ENCODE measurements around the gene ATP9A.
"Not testable (repeated sequence)": the region's sequence is repeated elsewhere in the genome, so short reads cannot be mapped to it uniquely, and the experiment has no call there.

The ATP9A gene

DNA sequence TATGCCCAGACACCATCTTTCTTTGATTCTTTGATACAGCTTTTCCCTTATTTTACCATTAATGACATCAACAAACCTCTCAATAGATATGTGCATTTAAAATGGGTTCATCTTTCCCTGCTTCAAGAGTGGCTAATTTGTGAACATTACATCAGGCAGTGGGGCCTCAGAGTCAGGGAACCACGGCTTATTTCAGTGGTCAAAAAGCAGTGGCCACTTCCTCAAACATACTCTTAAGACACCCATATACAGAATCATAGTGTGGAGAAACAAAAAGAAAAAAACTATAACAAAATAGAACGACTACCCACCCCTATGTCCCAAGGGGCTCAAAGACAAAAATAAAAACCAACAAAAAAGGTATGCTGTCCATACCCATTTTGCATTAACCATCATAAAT lies 21.2 kb upstream of the ATP9A start:
- H3K36me3 ChIP-seq (ENCODE audit: insufficient read depth, low read length): no peaks in the 10 kb centered on the region
- H3F3A ChIP-seq (ENCODE audit: insufficient read depth, low read length): no peaks in the 10 kb centered on the region
- no peaks in the 10 kb centered on the region for H3K4me1 ChIP-seq (ENCODE audit: insufficient read depth, low read length, severe bottlenecking)
- H3K27ac ChIP-seq (ENCODE audit: low read depth, low read length, poor library complexity, severe bottlenecking): no peak overlapping the region
- no peak overlapping the region for H2AFZ ChIP-seq (ENCODE audit: low read length)
- no peak overlapping the region for H3K4me2 ChIP-seq (ENCODE audit: low read length)
- no peak overlapping the region for H3K4me3 ChIP-seq (ENCODE audit: low read depth, low read length, poor library complexity, severe bottlenecking)
- H3K9ac ChIP-seq (ENCODE audit: low read length): no peak overlapping the region
- H4K20me1 ChIP-seq (ENCODE audit: insufficient read depth, low read length): no peaks in the 10 kb centered on the region
- no peaks in the 10 kb centered on the region; the same call in 1 of the 2 replicates for H3K27me3 ChIP-seq (ENCODE audit: insufficient read depth, low read length)
- no peaks in the 10 kb centered on the region for H3K79me2 ChIP-seq (ENCODE audit: insufficient read depth, low read length)
- no peaks in the 10 kb centered on the region for H3K9me2 ChIP-seq (ENCODE audit: low read depth, low read length)
- TF ChIP-seq EZH2 (IDR thresholded peaks at IDR 0.05; ENCODE audit: borderline replicate concordance, low read length): no peak
- TF ChIP-seq, protein P1, sequence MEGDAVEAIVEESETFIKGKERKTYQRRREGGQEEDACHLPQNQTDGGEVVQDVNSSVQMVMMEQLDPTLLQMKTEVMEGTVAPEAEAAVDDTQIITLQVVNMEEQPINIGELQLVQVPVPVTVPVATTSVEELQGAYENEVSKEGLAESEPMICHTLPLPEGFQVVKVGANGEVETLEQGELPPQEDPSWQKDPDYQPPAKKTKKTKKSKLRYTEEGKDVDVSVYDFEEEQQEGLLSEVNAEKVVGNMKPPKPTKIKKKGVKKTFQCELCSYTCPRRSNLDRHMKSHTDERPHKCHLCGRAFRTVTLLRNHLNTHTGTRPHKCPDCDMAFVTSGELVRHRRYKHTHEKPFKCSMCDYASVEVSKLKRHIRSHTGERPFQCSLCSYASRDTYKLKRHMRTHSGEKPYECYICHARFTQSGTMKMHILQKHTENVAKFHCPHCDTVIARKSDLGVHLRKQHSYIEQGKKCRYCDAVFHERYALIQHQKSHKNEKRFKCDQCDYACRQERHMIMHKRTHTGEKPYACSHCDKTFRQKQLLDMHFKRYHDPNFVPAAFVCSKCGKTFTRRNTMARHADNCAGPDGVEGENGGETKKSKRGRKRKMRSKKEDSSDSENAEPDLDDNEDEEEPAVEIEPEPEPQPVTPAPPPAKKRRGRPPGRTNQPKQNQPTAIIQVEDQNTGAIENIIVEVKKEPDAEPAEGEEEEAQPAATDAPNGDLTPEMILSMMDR (IDR thresholded peaks at IDR 0.05; ENCODE audit: low read length): no peak
- no peaks in the 10 kb centered on the region for H3K9me3 ChIP-seq (ENCODE audit: low read length)

DNA sequence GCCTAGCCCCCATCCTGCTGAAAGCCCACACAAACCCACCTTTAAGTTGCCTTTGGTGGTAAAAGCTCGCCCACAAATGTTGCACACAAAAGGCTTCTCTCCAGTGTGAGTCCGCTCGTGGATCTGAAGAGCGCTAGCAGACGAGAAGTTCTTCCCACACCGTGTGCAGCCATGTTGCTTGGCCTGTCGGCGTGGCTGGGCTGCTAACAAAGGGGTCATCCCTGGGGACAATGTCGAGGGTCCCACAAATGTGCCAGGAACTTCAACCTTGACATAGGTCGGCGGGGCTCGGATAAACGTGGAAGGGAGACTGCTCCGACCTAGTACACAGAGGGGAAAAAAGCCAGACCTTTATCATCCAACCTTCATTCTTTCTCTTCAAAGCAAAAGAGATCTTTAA lies 20.6 kb upstream of the ATP9A start:
- Histone ChIP-seq H3F3A (ENCODE audit: insufficient read depth, low read length) (no peaks in the 10 kb centered on the region), H3K9me2 (ENCODE audit: low read depth, low read length) (no peaks in the 10 kb centered on the region), H3K4me2 (ENCODE audit: low read length) (no peak overlapping the region), H3K27me3 (ENCODE audit: insufficient read depth, low read length) (no peaks in the 10 kb centered on the region; the same call in 1 of the 2 replicates), H3K9ac (ENCODE audit: low read length) (no peak overlapping the region), H3K4me1 (ENCODE audit: insufficient read depth, low read length, severe bottlenecking) (no peaks in the 10 kb centered on the region), H2AFZ (ENCODE audit: low read length) (no peak overlapping the region), H3K79me2 (ENCODE audit: insufficient read depth, low read length) (no peaks in the 10 kb centered on the region), H3K36me3 (ENCODE audit: insufficient read depth, low read length) (no peaks in the 10 kb centered on the region), H3K27ac (ENCODE audit: low read depth, low read length, poor library complexity, severe bottlenecking) (no peak overlapping the region), H4K20me1 (ENCODE audit: insufficient read depth, low read length) (no peaks in the 10 kb centered on the region), H3K4me3 (ENCODE audit: low read depth, low read length, poor library complexity, severe bottlenecking) (no peak overlapping the region), H3K9me3 (ENCODE audit: low read length) (no peaks in the 10 kb centered on the region)
- TF ChIP-seq, protein P1 (IDR thresholded peaks at IDR 0.05; ENCODE audit: low read length): no peak
- TF ChIP-seq EZH2 (IDR thresholded peaks at IDR 0.05; ENCODE audit: borderline replicate concordance, low read length): no peak

DNA sequence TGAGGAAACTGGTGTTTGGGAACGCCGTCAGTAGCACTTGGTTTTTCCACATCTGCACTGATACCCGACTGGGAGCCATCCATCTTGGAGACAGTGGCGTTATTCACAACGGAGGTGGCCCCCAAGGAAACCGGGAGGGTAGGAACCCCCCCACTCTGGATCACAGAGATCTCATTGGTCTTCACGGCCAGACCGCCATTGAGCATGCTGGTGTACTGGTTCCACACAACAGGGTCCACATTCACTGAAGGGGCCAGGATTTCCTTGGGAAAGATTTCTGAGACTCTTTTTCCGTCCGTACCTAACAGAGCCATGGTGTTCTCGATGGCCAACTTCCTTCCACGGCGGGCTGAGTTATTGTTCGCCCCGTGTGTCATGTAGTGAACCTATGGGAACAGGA lies 16.1 kb upstream of the ATP9A start:
- H3K4me2 ChIP-seq (ENCODE audit: low read length): no peak overlapping the region
- no peaks in the 10 kb centered on the region for H3K4me1 ChIP-seq (ENCODE audit: insufficient read depth, low read length, severe bottlenecking)
- no peak overlapping the region for H3K9ac ChIP-seq (ENCODE audit: low read length)
- no peak overlapping the region for H2AFZ ChIP-seq (ENCODE audit: low read length)
- no peaks in the 10 kb centered on the region for H3K9me3 ChIP-seq (ENCODE audit: low read length)
- no peaks in the 10 kb centered on the region for H3F3A ChIP-seq (ENCODE audit: insufficient read depth, low read length)
- H3K27me3 ChIP-seq (ENCODE audit: insufficient read depth, low read length): peaks cover 7% of the 10 kb centered on the region; the same call in 1 of the 2 replicates
- no peaks in the 10 kb centered on the region for H4K20me1 ChIP-seq (ENCODE audit: insufficient read depth, low read length)
- TF ChIP-seq, protein P1 (IDR thresholded peaks at IDR 0.05; ENCODE audit: low read length): no peak
- no peak for TF ChIP-seq EZH2 (IDR thresholded peaks at IDR 0.05; ENCODE audit: borderline replicate concordance, low read length)
- no peaks in the 10 kb centered on the region for H3K79me2 ChIP-seq (ENCODE audit: insufficient read depth, low read length)
- H3K27ac ChIP-seq (ENCODE audit: low read depth, low read length, poor library complexity, severe bottlenecking): no peak overlapping the region
- no peaks in the 10 kb centered on the region for H3K36me3 ChIP-seq (ENCODE audit: insufficient read depth, low read length)
- H3K4me3 ChIP-seq (ENCODE audit: low read depth, low read length, poor library complexity, severe bottlenecking): no peak overlapping the region
- H3K9me2 ChIP-seq (ENCODE audit: low read depth, low read length): no peaks in the 10 kb centered on the region

DNA sequence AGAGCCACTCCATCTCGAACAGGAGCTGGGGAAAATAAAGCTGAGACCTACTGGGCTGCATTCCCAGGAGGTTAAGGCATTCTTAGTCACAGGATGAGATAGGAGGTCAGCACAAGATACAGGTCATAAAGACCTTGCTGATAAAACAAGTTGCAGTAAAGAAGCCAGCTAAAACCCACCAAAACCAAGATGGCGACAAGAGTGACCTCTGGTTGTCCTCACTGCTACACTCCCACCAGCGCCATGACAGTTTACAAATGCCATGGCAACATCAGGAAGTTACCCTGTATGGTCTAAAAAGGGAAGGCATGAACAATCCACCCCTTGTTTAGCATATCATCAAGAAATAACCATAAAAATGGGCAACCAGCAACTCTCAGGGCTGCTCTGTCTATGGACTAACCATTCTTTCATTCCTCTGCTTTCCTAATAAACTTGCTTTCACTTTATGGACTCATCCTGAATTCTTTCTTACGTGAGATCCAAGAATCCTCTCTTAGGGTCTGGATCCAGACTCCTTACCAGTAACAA lies 10.1 kb upstream of the ATP9A start:
- H3K9ac ChIP-seq (ENCODE audit: low read length); H3K27me3 ChIP-seq (ENCODE audit: insufficient read depth, low read length); H3F3A ChIP-seq (ENCODE audit: insufficient read depth, low read length); H2AFZ ChIP-seq (ENCODE audit: low read length); H3K9me2 ChIP-seq (ENCODE audit: low read depth, low read length); H3K27ac ChIP-seq (ENCODE audit: low read depth, low read length, poor library complexity, severe bottlenecking); H3K4me2 ChIP-seq (ENCODE audit: low read length); H3K4me3 ChIP-seq (ENCODE audit: low read depth, low read length, poor library complexity, severe bottlenecking); H3K4me1 ChIP-seq (ENCODE audit: insufficient read depth, low read length, severe bottlenecking); H4K20me1 ChIP-seq (ENCODE audit: insufficient read depth, low read length); H3K9me3 ChIP-seq (ENCODE audit: low read length); H3K79me2 ChIP-seq (ENCODE audit: insufficient read depth, low read length); H3K36me3 ChIP-seq (ENCODE audit: insufficient read depth, low read length): not testable (repeated sequence)
